Ishikawa (cell line): ENCODE data around the gene IFNK.

ENCODE experiments used
- CEBPB ChIP-seq: IDR thresholded peaks from 2 replicates; pipeline ENCODE4 v1.6.1; 2012
- CREB1 ChIP-seq: IDR thresholded peaks from 2 replicates; pipeline ENCODE4 v1.6.1; 2012; ENCODE audit warnings: low read depth
- EGR1 ChIP-seq: IDR thresholded peaks from 2 replicates; pipeline ENCODE4 v1.6.1; 2012
- EP300 ChIP-seq: IDR thresholded peaks from 2 replicates; pipeline ENCODE4 v1.6.1; 2012; ENCODE audit warnings: borderline replicate concordance
- FOXM1 ChIP-seq: IDR thresholded peaks from 2 replicates; pipeline ENCODE4 v1.6.1; 2012; ENCODE audit warnings: low read depth, borderline replicate concordance
- NFIC ChIP-seq: IDR thresholded peaks from 2 replicates; pipeline ENCODE4 v1.6.1; 2012
- RAD21 ChIP-seq: IDR thresholded peaks from 2 replicates; pipeline ENCODE4 v1.6.1; 2012; ENCODE audit warnings: low read depth
- TAF1 ChIP-seq: IDR thresholded peaks from 2 replicates; pipeline ENCODE4 v1.6.1; 2012; ENCODE audit warnings: low read depth, mild to moderate bottlenecking
- TCF12 ChIP-seq: IDR thresholded peaks from 2 replicates; pipeline ENCODE4 v1.6.1; 2012; ENCODE audit warnings: low read depth
- TEAD4 ChIP-seq: IDR thresholded peaks from 2 replicates; pipeline ENCODE4 v1.6.1; 2012
- YY1 ChIP-seq: IDR thresholded peaks from 2 replicates; pipeline ENCODE4 v1.6.1; 2012; ENCODE audit warnings: low read depth
- ZBTB7A ChIP-seq: IDR thresholded peaks from 2 replicates; pipeline ENCODE4 v1.6.1; 2012; ENCODE audit warnings: low read depth
- TF ChIP-seq, protein P1 (sequence below): IDR thresholded peaks from 2 replicates; pipeline ENCODE4 v1.6.1; 2012
- TF ChIP-seq, protein P2 (sequence below): IDR thresholded peaks from 2 replicates; pipeline ENCODE4 v1.6.1; 2012; ENCODE audit warnings: low read depth, mild to moderate bottlenecking
- TF ChIP-seq, protein P3 (sequence below): IDR thresholded peaks from 2 replicates; pipeline ENCODE4 v1.6.1; 2012

The IFNK gene

DNA sequence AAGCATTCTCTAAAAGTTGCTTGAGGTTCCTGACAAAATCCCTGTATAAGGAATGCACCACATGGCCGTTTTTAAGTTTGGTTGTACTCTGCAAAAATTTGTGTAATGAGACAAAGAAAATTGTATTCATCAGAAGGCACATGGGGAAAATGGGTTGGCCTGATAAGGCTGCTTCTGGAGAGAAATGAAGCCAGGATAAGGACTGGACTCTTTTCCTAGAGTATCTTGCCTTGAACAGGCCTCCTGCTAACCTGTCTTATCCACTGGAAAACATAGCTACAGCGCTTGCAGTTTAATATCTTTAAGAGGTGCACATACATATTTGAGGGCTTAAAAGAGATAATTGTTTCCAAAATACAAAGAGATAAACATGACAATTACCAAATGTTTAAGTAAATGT, 41.4 kb upstream of the IFNK start:
- no peak for TF ChIP-seq CEBPB
- no peak for TF ChIP-seq ZBTB7A
- no peak for TF ChIP-seq YY1
- TF ChIP-seq EGR1 = no peak
- TF ChIP-seq, protein P1, sequence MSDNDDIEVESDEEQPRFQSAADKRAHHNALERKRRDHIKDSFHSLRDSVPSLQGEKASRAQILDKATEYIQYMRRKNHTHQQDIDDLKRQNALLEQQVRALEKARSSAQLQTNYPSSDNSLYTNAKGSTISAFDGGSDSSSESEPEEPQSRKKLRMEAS = no peak
- TF ChIP-seq CREB1 = no peak

DNA sequence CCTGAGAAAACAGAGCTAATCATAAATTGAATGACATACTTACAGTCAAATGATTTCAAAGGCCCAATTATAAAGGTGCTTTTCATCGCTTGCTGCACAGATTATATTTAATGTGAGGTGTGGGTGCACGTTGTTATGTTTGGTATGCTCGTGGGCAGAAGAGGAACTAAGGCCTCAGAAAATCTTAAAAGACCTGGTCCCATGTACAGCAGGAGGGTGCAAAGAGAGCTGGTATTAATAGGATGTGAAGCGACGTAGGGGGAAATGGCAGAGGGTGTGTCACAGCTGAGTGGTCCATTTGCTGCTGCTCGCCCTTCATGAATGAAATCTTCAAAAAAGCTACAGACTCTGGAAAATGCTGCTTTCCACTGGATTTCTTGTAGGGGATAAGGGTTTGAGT, 40.5 kb upstream of the IFNK start:
- TF ChIP-seq TEAD4 (no peak), EP300 (no peak), CREB1 (no peak), ZBTB7A (no peak)

DNA sequence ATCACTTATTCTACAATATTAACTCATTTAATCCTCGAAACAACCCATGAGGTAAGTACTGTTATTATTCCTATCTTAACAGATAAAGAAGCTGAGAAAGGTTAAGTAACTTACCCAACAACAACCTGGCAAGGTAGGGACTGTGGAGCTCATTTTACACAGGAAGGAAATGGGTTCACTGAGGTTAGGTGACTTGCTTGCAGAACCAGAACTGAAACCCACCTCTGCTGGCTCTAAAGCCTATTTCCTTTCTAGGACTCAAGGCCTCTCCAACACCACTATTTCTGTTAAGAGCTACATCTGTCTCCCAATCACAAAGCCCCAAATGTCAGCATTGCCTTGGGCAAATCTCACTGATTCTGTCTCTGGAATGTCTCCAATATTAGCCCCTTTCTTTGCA, 38.9 kb upstream of the IFNK start:
- TF ChIP-seq TAF1 = no peak
- no peak for TF ChIP-seq TCF12
- no peak for TF ChIP-seq RAD21
- no peak for TF ChIP-seq TEAD4
- no peak for TF ChIP-seq NFIC
- TF ChIP-seq EP300 = no peak
- TF ChIP-seq, protein P2, sequence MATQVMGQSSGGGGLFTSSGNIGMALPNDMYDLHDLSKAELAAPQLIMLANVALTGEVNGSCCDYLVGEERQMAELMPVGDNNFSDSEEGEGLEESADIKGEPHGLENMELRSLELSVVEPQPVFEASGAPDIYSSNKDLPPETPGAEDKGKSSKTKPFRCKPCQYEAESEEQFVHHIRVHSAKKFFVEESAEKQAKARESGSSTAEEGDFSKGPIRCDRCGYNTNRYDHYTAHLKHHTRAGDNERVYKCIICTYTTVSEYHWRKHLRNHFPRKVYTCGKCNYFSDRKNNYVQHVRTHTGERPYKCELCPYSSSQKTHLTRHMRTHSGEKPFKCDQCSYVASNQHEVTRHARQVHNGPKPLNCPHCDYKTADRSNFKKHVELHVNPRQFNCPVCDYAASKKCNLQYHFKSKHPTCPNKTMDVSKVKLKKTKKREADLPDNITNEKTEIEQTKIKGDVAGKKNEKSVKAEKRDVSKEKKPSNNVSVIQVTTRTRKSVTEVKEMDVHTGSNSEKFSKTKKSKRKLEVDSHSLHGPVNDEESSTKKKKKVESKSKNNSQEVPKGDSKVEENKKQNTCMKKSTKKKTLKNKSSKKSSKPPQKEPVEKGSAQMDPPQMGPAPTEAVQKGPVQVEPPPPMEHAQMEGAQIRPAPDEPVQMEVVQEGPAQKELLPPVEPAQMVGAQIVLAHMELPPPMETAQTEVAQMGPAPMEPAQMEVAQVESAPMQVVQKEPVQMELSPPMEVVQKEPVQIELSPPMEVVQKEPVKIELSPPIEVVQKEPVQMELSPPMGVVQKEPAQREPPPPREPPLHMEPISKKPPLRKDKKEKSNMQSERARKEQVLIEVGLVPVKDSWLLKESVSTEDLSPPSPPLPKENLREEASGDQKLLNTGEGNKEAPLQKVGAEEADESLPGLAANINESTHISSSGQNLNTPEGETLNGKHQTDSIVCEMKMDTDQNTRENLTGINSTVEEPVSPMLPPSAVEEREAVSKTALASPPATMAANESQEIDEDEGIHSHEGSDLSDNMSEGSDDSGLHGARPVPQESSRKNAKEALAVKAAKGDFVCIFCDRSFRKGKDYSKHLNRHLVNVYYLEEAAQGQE = no peak
- no peak for TF ChIP-seq CREB1
- TF ChIP-seq, protein P1 = no peak
- TF ChIP-seq FOXM1 = no peak
- TF ChIP-seq, protein P3, sequence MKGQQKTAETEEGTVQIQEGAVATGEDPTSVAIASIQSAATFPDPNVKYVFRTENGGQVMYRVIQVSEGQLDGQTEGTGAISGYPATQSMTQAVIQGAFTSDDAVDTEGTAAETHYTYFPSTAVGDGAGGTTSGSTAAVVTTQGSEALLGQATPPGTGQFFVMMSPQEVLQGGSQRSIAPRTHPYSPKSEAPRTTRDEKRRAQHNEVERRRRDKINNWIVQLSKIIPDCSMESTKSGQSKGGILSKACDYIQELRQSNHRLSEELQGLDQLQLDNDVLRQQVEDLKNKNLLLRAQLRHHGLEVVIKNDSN = no peak
- no peak for TF ChIP-seq YY1
- no peak for TF ChIP-seq EGR1
- TF ChIP-seq ZBTB7A = no peak
- TF ChIP-seq CEBPB = no peak

DNA sequence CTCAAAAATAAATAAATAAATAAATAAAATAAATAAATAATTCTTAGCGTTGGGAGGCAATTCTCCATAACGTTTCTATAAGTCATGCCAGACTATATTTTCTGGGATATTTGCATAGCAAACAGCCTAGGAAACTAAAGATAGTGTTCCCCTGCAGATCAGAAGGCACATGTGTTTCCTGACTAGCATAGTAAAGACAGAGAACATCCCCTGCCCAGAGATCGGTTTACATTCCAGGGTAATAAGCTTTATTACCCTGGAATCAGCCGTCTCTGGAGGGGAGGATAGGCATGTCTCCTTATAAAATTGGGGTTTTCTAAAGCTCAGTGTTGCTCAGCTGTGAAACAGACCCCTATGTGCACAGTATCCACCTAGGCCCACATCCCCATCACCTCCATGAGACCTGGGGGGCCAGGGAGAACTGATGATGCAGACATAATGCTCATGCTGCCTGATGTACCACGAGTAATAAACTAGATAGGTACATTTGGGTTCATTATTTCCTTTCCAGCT, 36.9 kb upstream of the IFNK start:
- TF ChIP-seq, protein P1 = no peak
- TF ChIP-seq EP300 = no peak
- no peak for TF ChIP-seq CREB1

DNA sequence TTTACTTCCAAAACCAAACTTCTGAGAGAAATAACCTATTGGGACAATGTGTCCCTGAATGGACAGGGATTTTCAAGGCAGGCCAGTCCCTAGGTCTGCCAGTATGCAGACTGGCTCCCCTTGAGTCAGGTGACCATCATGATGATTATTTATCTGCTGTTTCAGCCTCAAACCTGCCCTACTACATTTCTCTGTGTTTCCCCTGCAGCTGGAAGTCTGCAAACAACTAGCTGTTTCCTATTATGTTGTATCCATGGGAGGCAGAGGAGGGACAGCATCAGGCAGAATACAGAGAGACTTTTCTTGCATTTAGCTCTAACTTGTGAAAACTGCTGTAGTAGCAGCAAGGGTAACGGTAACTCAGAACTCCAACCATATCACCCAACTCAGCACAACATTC, 36.2 kb upstream of the IFNK start:
- no peak for TF ChIP-seq FOXM1
- TF ChIP-seq, protein P3 = peak; percentile 30; the same call in 1 of the 2 replicates
- TF ChIP-seq, protein P2 = no peak
- no peak for TF ChIP-seq TEAD4
- TF ChIP-seq, protein P1 = no peak

DNA sequence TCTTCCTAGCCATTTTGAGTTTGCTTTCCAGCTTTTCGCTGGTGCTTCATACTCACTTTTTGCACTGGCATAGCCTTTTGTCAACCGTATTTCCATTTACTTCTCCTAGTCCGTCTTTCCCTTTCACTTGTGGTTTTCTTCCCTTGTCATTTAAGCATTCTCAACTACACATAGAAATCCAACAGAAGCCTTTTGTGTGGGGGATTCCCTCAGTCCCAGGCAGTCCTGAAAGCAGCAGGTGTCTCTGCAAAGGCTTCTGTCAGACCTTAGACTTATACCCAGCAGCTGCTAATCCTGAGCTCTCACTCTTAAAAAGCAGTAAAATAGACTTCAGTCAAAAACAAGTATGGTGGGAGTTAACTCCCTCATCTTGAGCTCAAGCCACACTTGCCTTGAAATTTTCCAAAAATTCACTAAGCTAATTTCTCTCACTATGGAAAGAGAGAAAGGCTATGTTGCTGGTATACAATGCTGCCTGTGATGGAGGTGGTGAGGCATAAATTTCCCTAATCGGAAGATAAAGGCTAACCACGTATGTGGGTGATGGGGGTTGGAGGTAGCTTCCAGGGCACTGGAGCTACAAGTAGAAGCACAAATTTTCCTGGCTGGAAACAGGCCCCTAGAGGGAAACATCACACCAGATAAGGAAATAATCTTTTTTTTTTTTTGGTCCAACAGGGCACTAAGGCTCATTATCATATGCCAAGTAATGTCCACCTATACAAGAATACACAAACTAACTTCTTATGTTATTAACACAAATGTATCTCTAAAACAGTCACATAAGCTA, 34.8 kb upstream of the IFNK start:
- TF ChIP-seq CREB1 (no peak), YY1 (no peak), CEBPB (no peak)
- TF ChIP-seq, protein P3 = no peak
